NCI-H2227 treated with DMSO at 0.1 percent for 48 hours (cell line): ENCODE measurements around the gene IRS1.
"Not testable (repeated sequence)": the region's sequence is repeated elsewhere in the genome, so short reads cannot be mapped to it uniquely, and the experiment has no call there.

ENCODE experiments used
- DNase-seq: peaks from one replicate; lab custom pipeline; 2025; lab: John Stamatoyannopoulos, UW

Gene IRS1, protein sequence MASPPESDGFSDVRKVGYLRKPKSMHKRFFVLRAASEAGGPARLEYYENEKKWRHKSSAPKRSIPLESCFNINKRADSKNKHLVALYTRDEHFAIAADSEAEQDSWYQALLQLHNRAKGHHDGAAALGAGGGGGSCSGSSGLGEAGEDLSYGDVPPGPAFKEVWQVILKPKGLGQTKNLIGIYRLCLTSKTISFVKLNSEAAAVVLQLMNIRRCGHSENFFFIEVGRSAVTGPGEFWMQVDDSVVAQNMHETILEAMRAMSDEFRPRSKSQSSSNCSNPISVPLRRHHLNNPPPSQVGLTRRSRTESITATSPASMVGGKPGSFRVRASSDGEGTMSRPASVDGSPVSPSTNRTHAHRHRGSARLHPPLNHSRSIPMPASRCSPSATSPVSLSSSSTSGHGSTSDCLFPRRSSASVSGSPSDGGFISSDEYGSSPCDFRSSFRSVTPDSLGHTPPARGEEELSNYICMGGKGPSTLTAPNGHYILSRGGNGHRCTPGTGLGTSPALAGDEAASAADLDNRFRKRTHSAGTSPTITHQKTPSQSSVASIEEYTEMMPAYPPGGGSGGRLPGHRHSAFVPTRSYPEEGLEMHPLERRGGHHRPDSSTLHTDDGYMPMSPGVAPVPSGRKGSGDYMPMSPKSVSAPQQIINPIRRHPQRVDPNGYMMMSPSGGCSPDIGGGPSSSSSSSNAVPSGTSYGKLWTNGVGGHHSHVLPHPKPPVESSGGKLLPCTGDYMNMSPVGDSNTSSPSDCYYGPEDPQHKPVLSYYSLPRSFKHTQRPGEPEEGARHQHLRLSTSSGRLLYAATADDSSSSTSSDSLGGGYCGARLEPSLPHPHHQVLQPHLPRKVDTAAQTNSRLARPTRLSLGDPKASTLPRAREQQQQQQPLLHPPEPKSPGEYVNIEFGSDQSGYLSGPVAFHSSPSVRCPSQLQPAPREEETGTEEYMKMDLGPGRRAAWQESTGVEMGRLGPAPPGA (N-terminal part only)

DNA sequence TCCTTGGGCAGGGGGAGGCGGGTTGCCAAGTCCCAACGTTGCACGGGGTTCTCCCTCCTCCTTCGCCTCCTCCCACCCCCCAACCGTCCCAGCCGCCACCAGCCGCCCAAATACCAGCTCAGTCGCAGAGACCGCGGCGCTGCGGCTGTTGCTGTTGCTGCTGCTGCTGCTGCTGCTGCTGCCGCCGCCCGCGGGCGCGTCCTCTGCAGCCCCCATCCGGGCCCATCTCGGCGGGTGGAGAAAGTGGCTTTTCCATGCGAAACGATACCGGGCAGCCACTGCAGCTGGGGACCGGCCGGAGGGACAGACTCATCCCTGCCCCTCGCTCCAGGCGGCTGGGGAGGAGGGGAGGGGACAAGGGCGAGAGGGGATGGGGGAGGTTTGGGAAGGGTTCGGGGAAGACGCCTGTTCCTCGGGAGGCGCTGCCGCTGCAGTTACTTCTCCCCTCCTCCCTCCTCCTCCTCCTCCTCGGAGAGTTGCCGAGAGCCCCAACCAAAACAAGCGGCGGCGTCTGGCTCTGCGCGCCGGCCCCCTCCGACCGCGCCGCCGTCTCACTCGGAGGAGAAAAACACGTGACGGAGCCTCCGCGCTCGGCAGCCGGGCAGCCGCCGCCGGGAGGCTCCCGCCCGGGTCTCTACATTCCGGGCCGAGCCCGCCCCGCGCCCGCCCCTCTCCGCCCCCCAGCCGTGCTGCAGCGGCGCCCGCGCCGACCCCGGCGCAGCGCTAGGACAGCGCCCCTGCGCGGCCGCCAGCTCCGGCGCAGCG, at the start of gene IRS1:
Gene IRS1 (minus strand): TSS at position 610 of the 765 bp plus-strand sequence. CDS start 1,082 bp downstream, outside the sequence.
- DNase-seq = peak; percentile 71

DNA sequence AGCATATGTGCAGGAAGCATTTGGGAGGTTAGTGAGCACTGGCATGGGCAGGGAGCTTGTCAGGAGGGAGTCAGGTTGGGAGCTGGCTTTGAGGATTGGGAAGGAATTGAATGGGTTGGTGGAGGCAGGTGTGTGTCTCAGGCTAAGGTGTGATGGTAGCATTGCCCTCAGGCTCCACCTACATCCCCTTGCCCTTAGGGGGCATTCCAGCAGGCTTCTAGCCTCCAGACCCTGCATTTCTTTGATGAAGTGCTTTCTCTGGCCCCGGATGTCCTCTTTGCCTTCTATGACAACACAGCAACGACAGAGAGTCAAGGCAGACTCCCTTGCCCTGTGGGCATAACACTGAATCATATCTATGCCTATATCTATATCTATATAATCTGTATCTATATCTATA, 49.7 kb upstream of the IRS1 start:
- DNase-seq = no peak

DNA sequence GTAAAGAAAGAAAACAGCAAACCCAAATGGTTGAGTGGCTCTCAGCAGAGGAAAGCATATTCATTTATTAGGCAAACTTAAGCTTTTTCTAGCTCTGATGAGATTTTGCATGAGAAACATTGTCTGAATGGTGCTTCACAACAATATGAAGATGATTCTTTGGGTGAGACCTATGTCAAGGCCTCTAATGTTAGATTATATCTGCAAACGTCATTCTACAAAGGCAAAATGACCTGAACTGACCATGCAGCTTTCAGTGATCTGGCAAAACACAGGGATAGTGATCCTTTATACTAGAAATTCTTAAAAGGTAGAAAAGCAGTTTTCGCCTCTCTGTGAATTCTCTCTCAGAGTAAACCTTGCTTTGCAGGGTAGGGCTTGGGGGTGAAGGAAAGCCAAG, 47.9 kb upstream of the IRS1 start:
- DNase-seq = no peak

DNA sequence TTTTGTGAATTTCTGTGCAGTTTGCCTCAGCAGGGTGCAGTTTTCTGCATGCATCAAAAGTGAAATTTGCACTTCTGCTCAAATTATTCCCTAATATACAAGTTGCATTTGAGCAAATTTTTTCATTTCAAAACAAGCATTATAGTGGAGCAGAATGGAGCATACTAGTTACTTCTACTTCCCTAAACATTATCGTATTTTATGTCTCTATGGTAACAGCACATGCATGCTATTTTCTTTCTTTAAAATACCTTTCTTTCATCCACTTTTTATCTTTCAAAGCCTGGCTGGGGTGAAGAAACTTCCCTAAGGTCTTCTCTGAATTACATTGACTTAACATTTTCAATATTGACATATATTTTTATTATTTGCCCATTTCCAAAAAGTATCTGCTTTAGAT, 47.5 kb upstream of the IRS1 start:
- DNase-seq = no peak

DNA sequence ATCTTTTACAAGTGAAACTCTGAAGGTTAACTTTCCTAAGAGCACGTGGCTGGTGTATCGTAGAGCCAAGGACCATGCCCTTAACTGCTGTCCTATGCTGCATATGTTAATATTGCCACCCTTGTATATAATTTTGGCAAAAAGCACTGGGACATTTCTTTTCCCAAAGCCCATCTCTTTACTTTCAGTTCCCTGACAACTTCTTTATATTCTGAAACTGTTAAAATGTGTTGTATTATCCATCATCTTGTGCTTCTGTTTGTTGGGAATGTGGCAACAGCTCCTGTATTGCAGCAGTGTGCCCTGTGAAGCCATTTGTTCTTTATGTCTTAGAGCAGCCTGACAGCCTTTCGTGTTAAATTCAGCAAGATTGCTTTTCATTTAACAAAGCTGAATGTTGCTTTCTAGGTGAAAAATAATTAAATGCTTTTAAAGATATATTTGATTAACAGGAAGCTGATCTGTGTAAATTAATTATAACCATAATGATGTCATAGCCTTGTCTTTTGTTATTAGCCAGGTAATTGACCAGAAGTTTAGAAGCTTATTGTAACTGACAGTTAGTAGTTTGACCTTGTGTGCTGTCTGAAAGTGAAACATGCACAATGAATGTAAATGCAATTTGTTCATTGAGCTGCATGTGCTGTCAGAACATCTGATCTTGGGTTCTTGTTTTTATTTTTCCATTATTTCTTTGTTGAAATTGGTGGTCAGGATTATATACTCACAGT, 45.9 kb upstream of the IRS1 start:
- no peak for DNase-seq

DNA sequence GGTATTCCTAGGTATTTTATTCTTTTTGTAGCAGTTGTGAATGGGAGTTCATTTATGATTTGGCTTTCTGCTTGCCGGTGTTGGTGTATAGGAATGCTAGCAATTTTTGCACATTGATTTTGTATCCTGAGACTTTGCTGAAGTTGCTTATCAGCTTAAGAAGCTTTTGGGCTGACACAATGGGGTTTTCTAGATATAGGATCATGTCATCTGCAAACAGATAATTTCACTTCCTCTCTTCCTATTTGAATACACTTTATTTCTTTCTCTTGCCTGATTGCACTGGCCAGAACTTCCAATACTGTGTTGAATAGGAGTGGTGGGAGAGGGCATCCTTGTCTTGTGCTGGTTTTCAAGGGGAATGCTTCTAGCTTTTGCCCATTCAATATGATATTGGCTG, 43.4 kb upstream of the IRS1 start:
- not testable (repeated sequence) for DNase-seq

DNA sequence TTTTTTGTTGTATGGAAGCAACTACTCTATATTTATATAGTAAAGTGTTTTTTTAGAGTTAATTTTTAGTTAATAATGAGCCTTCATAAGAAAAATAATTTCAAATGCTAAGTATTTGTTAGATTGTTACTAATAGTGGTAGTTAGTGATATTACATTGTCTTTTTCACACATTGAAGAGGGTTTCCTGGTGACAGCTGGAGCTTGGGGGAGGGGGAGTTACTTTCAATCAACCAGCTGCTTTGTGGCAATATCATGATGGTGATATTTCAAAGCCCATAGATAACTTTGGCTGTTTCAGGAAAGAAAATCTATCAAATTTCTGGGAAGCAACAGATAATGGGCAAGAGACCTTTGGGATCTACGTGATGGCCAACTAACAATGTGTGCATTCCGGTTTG, 40.3 kb upstream of the IRS1 start:
- DNase-seq = no peak

DNA sequence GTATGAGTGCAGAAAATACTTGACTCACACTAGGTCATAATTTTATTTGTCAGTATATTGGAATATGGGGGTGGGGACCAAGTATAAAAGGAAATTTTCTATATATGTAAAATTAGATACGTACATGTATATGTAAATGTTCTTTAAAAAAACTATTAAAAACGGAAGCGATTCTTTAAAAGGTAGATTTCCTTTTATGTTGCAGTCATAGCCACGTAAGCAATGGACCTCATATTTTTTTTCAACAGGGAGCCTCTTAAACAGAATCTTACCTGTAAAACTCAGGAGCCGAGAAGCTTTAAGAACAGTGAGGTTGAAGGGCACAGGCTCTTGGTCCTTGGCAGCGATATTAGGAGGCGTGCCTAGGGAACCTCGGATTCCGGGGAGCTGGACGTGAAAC, 39.5 kb upstream of the IRS1 start:
- no peak for DNase-seq

DNA sequence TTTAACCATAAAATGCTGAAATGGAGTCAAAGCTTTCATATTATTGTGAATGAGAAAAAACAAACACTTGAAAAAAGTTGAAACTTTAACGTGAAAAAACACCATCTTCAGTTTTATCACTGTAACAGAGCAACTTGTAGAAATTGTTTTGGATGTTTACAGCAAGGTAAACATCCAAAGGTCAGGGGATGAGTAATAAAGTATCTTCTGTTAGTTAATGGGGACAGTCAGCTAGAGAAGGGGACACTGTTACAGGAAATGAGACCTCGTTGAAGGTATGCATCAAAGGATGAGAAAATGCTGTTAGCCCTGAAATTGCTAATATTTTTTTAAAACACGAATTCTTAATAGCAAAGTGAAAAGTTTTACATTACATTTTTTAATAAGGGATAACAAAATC, 39.1 kb upstream of the IRS1 start:
- no peak for DNase-seq

DNA sequence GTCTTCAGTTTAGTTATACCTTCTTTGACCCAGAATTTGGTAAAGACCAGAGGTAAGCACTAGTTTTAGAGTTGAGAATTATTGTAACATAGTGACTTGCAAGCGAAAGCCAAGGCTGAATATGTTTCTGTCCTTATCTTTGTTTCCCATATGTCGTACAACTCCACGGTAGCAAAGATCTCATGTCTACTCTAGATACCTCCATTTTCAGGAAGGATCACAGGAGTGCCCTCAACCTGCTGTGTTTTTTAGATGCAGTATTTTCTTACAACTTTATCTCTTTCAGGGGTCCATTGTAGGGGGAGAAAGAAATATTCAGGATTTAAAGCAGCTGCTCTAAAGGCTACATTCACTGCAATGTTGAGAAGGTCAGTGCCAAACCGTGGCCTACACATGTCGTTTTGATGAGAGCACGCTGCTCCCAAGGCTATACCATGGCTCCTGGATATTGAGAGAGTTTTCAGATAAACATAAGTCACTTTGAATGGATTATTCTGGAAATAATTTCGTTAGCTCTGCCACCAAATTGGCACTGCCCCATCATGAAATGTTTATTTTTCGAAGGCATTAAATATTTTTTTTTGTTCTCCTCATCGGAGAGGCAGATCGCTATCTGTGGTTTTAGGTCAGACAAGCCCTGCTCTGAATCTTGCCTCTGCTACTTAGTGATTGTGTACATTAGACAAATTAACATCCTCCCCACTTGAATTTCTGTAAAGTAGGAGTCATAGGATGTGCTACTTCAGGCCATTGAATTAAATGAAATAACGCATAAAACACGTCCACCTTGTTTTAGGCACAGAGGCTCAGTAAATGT, 38.4 kb upstream of the IRS1 start:
- DNase-seq = no peak

DNA sequence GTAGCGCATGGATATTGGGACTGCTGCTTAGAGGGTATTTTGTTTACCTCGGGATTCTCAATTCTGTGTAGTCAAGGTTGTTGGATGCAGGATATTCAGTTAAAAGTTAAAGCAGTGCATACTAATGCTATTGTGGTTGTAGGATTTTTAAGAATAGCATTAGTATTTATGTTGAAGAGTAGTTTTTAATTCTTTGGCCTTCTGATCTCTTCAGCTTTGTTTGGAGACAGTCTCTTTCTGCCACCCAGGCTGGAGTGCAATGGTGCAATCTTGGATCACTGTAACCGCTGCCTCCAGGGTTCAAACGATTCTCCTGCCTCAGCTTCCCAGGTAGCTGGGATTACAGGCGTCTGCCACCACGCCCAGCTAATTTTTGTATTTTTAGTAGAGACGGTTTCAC, 37.7 kb upstream of the IRS1 start:
- peak; percentile 9 for DNase-seq

DNA sequence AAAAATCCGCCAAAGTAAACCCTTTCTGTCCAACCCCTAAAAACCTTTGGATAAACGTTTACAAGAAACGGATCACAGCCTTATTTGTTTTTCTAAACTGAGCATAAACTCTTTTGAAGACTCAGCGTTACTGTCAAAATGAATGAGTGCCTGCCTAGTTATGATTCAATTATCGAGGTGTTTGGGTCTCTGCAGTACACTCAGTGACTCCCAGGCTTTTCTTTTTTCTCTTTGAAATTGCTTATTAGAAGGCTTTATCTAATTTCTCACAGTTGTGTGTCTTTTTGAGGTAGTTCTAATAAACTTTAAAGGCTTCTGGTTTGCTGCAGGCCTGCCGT, 36.9 kb upstream of the IRS1 start:
- DNase-seq = peak; percentile 60

DNA sequence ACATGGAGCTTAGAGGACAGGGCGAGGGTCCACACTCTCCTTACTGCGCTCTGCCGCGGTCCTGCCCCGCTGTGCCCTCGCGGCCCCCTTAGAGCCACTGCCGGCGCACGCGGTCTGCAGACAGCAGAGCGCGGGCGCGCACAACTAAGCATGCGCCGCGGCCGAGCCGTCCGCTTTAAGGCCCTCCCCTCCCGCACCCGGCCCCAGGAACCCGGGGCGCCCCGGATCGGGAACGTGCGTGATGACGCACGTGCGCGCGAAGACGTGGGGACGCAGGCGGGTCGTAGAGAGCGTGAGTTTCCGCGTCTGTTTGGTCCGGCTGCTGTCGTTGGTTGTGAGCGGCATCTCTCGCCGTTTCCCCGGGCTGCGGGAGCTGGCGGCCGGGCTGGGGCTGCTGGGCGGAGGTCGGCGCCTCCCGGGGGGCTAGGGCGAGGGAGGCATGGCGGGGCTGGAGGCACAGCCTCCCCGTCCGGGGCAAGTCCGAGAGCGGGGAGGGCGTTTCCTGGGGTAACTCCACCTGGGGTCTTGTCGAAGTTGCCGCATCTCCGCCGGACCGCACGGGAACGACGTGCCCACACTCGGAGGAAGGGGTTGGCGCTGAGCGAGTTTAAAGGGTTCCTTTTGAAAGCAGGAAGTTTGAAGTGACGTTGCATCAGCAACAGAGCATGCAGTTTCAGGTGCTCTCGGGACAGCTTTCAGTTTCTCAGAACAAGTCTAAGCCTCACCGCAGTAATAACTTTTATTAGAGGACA, 36.4 kb upstream of the IRS1 start, which contains the start of gene RHBDD1:
Gene RHBDD1 (plus strand): TSS at position 259 of the 752 bp plus-strand sequence. CDS start 28,640 bp downstream, outside the sequence.
- DNase-seq = peak; percentile 88

DNA sequence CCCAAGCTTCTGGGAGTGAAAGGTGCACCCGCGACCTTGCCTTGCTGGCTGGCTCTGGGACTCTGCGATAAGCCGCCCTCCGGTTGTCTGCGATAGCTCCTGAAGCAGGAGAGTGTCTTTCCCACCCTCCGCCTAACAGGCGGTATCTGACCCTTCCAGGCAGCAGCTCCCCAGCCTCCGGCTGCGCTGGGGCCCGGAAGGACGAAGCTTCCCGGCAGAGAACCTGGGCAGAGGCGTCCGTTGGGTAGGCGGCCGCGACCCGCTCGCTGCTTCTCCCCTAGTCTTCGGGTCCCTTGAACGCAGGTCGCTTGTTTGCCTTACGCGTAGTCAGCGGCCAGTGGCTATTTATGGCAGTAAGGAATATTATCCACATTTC, 35.8 kb upstream of the IRS1 start:
- DNase-seq = peak; percentile 84

DNA sequence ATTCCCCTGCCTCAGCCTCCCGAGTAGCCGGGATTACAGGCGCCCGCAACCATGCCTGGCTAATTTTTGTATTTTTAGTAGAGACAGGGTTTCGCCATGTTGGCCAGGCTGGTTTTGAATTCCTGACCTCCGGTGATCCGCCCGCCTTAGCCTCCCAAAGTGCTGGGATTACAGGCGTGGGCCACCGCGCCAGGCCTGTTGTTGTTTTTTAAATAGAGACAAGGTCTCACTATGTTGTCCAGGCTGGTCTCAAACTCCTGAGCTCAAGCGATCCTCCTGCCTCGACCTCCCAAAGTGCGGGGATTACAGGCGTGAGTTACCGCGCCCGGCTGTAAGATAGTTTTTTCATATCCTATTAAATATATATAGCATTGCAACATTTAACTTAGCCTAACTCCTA, 35.3 kb upstream of the IRS1 start:
- not testable (repeated sequence) for DNase-seq

DNA sequence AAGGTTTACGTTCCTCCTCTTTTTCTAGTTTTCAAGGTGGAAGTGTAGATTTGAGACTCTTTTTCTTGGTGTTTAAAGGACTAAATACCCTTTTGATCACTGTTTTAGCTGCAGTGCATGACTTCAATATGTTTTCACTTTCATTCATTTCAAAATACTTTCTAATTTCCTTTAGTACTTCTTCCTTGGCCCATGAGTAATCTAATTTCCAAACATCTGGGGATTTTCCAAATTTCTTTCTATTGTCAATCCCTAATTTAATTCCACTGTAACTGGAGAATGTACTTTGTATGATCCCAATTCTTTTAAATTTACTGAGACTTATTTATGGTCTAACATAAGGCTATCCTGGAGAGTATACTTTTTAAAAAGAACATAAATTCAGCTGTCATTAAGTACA, 32.4 kb upstream of the IRS1 start:
- no peak for DNase-seq

DNA sequence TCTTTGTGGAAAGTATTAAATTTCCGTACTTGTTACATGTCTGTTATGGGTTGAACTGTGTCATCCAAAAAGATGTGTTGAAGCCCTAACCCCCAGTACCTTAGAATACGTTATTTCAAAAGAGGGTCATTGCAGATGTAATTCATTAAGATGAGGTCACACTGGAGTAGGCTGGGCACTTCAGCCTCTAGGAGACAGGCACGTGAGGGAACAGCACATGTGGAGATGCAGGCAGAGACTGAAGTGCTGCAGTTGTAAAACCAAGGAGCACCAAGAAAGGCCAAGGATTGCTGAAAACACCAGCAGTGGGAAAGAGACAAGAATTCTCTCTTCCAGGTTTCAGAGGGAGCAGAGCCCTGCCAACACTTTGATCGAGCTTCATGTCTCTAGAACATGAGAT, 31.6 kb upstream of the IRS1 start:
- no peak for DNase-seq

DNA sequence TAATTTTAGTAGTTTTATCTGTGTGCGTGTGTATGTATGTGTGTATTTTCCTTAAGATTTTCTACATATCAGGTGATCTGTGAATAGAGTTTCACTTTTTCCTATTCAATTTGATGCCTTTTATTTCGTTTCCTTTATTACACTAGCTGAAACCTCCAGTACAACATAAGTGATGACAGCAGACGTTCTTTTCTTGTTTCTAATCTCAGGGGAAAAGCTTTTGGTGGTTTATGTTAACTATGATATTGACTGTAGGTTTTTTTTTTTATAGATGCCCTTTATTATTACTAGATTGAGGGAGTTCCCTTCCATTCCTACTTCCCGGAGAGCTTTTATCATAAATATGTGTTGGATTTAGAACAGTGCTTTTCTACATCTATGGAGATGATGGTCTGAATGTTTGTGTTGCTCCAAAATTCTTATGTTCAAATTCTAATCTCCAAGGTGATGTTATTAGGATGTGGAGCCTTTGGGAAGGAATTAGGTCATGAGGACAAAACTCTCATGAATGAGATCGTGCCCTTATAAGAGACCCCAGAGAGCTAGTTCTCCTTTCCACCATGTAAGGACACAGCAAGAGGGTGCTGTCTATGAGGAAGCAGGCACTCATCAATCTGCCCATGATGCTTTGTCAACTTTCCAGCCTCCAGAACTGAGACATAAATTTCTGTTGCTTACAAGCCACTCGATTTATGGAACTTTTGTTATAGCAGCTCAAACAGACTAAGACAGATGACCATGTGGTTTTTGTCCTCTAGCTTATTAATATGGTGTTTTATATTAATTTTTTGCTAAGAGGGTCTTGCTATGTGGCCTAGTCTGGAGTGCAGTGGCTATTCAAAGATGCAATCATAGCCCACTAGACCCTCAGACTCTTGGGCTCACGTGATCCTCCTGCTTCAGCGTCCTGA, 30.4 kb upstream of the IRS1 start:
- no peak for DNase-seq

DNA sequence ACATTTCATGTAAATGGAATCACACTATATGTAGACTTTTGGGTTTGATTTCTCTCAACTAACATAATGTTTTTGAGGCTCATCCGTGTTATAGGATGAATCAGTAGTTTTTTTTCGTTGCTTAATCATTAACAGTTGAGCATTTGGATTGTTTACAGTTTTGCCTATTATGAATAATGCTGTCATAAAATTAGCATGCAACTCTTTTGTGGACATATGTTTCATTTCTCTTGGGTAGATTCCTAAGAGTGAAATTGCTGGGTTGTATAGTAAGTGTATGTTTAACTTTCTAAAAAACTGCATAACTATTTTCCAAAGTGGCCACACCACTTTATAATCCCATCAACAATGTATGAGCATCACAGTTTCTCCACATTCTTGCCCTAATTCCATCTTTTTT, 28.6 kb upstream of the IRS1 start:
- DNase-seq = no peak
